HT-29 (cell line): ENCODE measurements around the gene MED13. TPM values are rescaled to one million over a fixed set of nuclear protein-coding genes. Genes with fewer than 3 reads are reported as not detected.
"Not testable (repeated sequence)": the region's sequence is repeated elsewhere in the genome, so short reads cannot be mapped to it uniquely, and the experiment has no call there.

Experiments used
- DNase-seq: peaks from one replicate; pipeline ENCODE4 v3.0.0-alpha.2; 2015; ENCODE audit warnings: low spot score
- total RNA-seq: library from RNA; depleted of rRNA; stranded (reverse); fragments of >200 nt; shearing (Covaris generic); gene quantifications from 2 replicates; pipeline ENCODE4 v1.2.3, GENCODE V29; 2014

Gene MED13
- total RNA-seq, 1 experiment from 2014 or later = 24.2 TPM

DNA sequence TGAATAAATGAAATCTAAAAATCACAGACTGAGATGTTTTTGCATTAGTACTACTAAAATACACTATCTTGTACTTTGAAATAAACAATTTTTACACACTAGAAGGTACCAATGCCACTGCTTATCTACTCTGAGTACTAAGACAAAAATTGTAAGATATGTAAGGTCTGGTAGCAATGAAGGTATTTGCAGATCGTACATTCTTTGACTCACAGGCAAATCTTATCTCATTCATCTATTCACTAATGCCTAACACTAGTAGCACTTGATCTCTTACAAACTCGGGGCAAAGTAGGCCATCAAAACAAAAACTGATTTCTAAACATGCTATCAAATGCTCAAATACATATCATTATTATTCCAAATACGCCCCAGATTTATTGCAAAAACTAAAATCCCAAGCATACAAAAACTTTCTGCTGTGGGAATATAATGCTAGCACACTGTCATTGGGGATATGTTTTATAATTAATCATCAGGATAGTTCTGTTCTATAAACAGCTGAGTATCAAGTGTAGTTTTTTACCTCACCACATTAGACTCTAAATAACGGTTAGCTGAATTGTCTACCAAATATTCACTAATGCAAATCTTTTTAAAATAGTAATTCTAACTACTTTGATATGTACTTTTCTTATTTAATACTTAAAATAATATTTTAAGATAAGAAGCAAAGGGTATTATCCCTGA, 68.0 kb downstream of the MED13 start:
- DNase-seq = no peak

DNA sequence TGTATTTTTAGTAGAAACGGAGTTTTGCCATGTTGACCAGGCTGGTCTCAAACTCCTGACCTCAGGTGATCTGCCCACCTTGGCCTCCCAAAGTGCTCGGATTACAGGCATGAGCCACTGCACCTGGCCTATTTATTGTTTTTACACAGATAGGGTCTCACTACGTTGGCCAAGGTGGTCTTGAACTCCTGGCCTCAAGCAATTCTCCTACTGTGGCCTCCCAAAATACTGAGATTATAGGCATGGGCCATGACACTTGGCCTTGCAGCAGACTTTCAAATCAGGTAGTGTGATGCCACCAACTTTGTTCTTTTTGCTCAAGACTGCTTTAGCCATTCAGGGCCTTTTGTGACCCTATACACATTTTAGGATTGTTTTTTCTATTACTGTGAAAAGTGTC, 75.6 kb downstream of the MED13 start:
- no peak for DNase-seq

DNA sequence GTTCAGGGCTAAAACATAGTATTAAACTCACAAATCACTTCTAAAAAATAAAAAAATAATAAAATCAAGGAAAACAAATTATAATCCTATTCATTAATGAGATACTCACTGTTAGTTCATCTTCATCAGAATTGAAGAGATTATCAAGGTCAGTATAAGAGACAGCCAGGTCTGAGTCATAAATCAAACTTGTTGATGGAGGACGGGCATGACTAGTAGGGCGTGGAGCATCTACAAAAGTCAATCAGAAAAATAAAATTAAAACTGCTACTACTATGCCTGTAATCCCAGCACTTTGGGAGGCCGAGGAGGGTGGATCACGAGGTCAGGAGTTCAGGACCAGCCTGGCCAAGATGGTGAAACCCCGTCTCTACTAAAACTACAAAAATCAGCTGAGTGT, 78.2 kb downstream of the MED13 start:
- no peak for DNase-seq

DNA sequence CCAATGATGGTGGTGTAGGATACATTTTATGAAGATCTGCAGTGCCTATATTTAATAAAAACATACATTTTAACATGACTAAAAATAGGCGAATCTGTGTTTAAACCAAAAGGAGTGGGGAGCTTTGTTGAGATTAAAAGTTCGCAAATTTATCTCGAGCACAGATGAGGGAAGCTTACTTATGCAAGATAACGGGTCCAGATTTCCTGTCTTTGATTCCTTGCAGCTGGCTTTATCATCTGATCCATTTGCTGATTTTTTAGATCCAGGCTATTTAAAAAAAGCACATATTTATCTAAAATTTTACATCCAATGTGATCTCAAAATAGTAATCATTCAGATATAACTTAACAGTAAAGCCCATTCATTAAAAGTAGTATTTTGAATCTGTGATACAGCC, 80.3 kb downstream of the MED13 start:
- DNase-seq = no peak

DNA sequence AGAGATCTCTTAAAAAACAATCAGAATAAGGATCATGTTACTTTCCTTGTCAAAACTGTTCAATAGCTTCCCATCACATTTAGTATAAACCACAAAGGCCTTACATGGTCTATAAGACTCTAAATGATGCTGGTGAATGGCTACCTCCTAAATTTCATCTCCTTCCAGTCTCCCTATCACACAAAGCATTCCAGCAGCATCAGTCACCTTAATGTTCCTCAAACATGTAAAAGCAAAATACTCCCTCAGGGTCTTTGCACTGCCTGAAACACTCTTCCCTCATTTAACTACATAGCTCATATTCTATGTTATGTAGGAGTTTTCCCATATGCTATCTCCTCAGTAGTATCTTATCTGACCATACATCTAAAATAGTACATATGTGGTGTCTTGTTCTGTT, 83.8 kb downstream of the MED13 start:
- DNase-seq = no peak

DNA sequence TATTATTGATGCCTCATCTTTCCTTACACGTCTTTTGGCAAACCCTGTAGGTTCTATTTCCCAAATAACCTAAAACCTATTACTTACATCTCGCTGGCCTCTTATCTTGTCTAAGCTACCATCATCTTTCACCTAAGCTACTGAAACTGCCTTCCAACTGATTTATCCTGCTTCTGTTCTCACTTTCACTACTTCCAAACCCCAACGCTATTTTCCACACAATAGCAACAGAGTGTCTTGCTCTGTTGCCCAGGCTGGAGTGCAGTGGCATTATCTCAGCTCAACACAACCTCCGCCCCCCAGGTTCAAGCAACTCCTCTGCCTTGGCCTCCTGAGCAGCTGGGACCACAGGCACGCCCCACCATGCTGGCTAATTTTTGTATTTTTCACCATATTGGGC, 84.5 kb downstream of the MED13 start:
- DNase-seq = no peak

DNA sequence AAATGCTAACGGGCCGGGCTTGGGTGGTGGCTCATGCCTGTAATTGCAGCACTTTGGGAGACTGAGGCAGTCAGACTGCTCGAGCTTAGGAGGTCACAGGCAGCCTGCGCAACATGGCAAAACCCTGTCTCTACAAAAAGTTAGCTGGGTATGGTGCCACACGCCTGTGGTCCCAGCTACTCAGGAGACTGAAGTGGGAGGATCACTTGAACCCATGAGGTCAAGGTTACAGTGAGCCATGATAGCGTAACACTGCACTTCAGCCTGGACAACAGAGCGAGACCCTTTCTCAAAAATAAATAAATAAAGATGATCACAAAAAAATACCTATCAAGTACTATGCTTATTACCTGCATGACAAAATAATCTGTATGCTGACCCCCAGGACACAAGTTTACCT, 91.0 kb downstream of the MED13 start:
- no peak for DNase-seq

DNA sequence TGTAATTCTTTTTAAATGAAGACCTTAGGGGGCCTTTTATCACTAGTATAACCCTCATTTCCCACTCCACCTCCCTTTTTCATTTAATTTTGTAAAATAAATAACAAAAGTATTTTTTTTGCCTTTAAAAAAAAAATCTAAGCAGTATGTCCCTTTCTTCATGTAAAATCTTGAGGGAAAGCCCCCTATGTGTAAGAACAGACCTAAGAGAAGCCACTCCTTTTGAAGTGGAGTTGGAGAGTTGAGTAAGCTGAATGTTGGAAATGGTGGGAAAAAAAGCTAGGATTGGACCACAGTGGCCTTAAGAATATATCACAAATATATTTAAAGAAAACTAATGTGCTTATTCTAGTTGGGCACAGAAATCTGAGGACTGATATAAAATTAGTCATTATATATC, 92.8 kb downstream of the MED13 start:
- DNase-seq = no peak

DNA sequence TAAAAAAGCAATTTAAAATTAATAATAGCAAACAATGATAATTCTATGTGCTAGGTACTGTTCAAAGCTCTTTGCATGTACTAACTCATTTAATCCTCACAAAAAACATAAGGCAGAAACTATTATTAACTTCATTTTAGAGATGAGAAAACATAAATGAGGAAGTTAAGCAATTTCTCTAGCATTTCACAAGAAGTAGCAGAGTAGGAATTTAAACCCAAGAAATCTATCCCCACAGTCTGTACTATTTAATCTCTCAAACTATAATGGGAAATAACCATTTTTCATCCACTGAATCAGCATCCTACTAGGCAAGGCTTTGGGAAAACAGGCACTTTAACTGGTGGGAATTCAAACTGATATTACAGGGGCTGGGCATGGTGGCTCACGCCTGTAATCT, 95.0 kb downstream of the MED13 start:
- DNase-seq = no peak

DNA sequence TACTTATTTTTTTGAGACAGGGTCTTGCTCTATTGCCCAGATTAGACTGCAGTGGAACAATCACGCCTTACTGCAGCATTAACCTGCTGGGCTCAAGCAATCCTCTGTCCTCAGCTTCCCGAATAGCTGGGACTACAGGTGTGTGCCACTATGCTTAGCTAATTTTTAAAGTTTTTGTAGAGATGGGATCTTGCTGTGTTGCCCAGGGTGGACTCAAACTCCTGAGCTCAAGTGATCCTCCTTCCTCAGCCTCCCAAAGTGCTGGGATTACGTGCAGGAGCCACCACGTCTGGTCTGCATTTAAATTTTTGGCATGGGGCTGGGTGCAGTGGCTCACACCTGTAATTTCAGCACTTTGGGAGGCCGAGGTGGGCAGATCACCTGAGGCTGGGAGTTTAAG, 96.3 kb downstream of the MED13 start:
- no peak for DNase-seq

DNA sequence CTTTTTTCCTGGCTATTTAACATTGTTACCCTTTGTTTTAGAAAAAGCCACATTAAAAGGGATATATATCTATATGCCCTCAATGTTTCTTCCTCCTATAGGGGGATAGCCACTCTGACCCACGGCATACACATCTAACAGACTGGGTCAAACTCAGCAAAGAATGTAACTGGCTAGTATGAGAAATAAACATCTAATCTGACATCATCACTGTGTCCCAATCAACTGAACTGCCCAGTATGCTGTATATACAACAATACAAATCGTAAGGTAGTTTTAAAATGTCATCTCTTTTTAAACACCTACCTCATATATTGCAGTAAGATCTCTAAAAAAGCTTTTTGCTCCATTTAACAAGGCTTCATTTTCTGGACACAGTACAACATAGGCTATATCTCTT, 97.3 kb downstream of the MED13 start:
- no peak for DNase-seq

DNA sequence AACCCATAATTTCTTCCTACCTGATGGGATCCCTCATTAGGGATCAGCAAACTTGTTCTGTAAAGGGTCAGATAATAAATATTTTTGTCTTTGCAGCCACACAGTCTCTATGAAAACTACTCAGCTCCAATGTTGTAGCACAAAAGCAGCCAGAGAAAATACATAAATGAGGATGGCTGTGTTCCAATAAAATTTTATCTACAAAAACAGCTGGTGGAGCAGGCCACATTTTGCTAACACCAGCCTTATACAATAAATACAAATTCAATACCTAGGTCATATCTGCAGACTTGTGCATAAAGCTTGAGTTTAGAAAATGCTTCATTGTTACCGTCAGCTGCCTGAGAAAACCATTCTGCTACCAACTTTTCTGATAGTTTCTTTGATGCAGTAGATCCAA, 98.9 kb downstream of the MED13 start:
- DNase-seq = no peak

DNA sequence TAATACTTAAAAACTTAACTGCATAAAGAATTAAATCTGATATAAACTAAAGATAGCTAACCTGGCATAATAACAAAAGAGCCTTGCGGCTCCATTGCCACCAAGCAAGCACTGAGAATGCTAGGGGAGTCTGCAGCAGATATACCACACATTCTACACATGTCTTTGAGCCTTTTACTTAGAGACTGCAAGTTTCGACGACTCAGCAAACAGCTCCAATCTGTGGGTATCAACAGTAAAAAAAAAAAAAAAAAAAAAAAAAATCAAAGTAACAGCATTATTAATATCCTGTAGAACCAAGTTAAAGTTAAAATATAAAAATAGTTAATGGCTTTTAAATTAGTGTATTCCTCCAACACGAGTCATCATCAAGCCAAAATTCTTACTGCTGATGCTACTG, 109.5 kb downstream of the MED13 start:
- DNase-seq = no peak

DNA sequence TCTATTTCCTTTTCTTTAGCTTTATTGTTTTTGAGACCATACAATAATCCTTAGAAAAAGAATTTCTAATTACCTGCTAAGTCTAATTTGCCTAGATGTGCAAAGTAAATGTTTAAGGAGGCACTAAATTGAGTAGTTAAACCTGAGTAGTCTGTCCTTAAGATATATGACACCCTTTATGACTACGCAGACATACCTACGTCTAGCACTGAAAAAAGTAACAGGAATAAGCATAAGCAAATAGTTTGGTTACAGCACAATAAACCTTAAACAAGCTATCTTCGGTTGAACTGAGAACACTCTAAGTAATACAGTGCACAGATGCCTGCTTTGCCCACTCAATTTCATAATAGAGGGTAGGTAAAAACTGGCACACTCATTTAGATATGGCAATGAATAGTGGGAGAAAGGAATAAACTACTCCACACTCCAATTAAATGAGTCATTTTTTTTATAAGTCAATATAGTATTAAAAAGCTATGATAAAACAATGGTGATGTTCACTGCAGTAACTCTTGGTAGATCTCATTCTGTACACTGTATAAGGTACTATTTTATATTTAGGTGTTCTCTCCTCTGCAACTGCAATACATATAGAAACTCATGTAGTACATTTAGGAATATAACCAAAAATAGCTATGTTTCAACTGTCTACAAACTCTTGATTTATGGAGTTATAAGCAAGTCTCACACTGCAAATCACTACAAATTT, 117.6 kb downstream of the MED13 start:
- DNase-seq = no peak

DNA sequence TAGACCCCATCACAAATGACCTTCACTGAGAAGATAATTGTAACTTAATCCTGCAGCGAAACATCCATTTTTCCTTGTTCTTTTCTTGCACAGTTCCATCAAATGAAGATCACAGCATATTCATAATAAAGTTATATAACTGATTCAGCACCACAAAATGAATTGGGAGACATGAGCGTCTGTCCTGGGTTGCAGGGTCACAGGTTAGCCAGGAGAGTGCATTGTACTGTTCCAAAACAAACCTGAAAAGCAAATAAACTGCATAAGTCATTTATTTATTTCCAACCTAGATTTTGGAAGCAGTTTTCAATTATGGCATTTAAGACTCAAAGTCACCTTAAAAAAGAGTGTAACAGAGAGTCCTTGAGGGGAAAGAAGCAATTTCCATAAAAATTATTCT, 118.7 kb downstream of the MED13 start:
- DNase-seq = no peak

DNA sequence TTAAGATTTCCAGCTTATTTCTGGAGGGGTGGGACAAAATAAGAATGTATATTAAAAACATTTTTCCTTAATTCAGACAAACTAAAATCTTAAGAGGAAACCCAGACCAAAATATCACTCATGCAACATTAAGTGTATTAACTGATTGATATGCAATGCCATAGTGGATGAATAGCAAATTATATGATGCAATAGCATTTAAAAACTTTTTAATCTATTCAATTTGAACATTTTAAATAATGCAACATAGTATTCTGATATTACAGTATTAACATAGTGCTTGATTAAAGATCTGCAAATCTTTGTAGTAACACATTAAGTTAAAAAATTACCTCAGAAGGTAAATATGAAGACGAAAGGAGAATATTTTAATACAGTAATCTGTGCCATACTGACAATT, 122.0 kb downstream of the MED13 start:
- no peak for DNase-seq

DNA sequence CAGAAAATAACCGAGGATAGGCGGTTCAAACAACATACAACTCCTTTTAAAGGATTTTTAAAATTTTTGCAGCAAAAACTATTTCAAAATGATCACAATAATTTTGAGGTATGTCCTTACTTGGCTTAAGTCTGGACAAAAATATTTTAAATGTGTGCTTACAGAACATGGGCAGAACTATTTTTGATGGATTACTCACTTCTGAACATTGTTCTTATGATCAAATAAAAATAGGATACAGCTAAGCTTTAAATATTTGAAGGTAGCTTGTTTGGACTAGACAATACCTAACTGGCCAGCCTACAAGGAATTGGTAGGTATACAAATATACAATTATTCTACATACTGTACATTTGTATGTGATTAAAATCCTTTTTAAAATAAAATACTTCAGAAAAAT, 123.0 kb downstream of the MED13 start:
- no peak for DNase-seq

DNA sequence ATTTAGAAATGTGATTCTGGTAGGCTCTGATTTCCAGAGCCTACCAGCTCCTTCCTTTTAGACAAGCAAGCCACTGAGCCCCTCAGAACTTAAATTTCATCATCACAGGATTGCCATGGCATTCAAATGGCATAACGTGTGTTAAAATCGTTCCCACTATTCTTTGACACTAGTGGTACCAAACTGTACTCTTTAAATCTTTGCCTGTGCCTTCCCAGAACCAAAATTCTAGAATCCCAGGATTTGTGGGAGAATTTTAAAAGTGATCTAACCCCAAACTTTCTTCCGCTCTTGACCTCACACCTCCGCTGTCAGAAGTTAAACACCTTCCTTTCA, 137.0 kb downstream of the MED13 start:
- DNase-seq = no peak

DNA sequence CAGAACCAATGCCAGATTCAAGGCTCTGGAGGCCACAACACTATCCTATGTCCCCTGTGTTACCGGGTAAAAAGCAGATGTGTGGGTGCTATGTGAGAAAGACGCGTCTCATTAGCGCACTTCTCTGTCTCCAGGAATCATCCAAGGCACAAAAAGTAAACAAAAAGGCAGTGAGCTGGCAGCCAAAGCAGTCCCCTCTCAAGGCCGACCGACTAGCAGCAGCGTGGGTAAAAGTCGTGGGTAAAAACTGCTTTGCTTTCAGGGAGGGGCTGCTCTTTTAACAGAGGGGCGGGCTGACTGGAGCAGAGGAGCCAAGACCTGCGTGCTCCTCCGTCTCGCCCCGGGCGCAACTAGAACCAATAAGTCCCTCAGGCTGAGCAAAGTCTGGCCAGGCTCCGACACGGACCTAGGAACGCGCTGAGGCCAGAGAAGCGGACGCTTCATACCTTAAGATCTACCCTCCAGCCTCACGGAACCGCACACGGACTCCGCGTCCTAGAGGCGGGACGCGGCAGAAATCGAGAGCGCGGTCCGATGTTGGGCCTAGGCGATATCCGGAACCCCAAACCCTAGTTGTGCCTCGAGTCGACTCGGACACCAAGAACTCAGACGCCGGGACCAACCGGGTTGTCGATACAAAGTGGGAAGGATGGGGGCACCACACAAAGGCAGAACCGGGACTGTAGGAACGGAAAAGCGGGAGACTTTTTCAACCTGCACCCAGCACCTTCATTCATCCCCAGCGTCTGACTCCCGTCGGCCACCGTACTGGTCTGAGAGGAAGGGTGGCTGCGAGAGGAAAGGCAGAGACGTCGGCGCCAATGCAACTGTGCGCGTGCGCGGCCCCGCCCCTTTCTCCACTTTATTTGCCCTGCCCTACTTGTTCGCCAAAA, 137.6 kb downstream of the MED13 start, which contains the start of gene INTS2:
TSS of gene INTS2 (minus strand) at position 775 of the 893 bp plus-strand sequence. CDS start 1,338 bp downstream, outside the sequence.
- peak; percentile 95 for DNase-seq

DNA sequence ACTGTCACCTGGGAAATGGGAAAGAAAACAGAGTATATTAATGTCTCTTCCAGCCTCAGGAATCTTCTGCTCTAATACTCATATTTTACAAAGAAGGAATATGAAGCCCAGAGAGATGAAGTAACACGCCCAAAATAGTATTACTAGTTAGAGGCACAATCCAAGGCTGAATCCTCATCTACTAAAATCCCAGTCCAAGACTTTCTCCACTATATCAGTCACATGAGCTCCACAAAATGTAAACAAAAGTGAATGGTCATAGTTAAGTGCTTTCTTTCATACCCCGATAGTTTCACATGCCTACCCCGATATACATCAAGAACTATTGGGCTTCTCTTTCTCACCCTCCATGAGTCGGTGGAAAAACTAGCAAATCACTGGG, 138.3 kb downstream of the MED13 start:
- no peak for DNase-seq

DNA sequence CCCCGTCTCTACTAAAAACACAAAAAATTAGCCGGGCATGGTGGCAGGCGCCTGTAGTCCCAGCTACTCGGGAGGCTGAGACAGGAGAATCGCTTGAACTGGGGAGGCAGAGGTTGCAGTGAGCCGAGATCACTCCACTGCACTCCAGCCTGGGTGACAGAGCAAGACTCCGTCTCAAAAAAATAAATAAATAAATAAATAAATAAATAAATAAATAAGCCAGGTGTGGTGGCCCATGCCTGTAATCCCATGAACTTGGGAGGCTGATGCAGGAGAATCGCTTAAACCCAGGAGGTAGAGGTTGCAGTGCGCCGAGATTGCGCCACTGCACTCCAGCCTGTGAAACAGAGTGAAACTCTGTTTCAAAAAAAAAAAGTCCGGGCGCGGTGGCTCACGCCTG, 149.9 kb downstream of the MED13 start:
- not testable (repeated sequence) for DNase-seq

DNA sequence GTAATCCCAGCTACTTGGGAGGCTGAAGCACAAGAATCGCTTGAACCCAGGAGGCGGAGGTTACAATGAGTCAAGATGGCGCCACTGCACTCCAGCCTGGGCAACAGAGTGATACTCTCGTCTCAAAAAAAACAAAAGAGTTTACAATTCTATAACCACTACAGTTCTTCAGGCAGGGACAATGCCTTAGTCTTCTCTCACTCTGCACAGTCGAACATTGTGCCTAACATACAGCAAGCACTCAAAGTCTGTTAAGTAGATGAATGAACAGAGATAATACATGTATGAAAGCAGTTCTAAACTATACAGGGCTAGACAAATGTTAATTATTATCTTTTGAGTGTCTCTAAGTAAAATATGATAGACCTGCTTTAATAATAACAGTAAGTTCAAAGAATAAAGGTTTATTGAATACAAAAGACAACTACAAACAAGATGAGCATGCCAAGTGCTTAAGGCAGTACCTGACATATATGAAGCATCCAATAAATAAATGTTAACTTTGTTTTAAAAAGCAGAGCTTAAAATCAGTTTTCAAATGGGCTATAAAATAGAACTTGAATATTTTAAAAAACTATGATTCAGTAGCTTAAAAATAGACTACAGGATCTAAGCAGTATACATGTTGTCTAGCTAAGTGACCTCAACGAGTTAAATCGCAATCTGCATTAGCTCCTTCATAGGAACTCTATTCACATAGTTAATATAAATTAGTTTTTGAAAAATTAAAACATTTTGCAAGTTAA, 156.6 kb downstream of the MED13 start:
- no peak for DNase-seq
